ENCODE measurements around the gene ARL5A. TPM values are rescaled to one million over a fixed set of nuclear protein-coding genes. Genes with fewer than 3 reads are reported as not detected.
"Not testable (repeated sequence)": the region's sequence is repeated elsewhere in the genome, so short reads cannot be mapped to it uniquely, and the experiment has no call there.

Gene ARL5A
- total RNA-seq, 2 donors from 2014 or later = 21.3 to 21.4 TPM

DNA sequence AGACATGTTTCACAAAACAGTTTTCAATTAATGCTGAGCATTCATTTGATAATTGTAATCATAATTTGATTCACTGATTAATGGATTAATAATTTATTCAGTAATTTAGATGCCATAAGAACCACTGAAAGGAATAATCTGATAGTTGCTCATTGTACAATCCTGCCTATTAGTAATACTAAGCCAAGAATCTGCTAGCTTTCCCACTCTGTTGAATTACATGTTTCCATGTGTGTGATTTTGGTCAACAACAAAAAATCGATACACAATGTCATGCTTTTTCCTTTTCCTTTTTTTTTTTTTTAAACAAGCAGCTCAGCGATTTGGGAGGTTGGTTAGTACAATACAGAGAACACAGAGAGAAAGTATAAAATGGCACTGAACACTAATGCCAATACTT, 25.9 kb downstream of the ARL5A start:
- peak; percentile 64 for ATAC-seq
- intact Hi-C loops (cut with DNase I) = no loop called here
- Histone ChIP-seq H3K4me1 (peaks cover 4% of the 10 kb centered on the region), H3K4me3 (no peak overlapping the region), H3K9me3 (peaks cover 0 to 3% (median 0%) of the 10 kb centered on the region in 3 donors), H3K36me3 (replicated peaks in 1 of 2; ENCODE audit: insufficient read depth in 1 of 2, low read depth in 2 of 2) (peaks cover 0 to 12% of the 10 kb centered on the region in 2 donors), H3K27me3 (no peaks in the 10 kb centered on the region), H3K27ac (no peak overlapping the region)
- WGBS, 2 donors = 36 to 47% methylated on average over 2 of the region's 2 CpGs
- no peak for TF ChIP-seq POLR2A (IDR thresholded peaks at IDR 0.05)
- TF ChIP-seq, protein P1, sequence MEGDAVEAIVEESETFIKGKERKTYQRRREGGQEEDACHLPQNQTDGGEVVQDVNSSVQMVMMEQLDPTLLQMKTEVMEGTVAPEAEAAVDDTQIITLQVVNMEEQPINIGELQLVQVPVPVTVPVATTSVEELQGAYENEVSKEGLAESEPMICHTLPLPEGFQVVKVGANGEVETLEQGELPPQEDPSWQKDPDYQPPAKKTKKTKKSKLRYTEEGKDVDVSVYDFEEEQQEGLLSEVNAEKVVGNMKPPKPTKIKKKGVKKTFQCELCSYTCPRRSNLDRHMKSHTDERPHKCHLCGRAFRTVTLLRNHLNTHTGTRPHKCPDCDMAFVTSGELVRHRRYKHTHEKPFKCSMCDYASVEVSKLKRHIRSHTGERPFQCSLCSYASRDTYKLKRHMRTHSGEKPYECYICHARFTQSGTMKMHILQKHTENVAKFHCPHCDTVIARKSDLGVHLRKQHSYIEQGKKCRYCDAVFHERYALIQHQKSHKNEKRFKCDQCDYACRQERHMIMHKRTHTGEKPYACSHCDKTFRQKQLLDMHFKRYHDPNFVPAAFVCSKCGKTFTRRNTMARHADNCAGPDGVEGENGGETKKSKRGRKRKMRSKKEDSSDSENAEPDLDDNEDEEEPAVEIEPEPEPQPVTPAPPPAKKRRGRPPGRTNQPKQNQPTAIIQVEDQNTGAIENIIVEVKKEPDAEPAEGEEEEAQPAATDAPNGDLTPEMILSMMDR (IDR thresholded peaks at IDR 0.05) = no peak
- DNase-seq = no peak

DNA sequence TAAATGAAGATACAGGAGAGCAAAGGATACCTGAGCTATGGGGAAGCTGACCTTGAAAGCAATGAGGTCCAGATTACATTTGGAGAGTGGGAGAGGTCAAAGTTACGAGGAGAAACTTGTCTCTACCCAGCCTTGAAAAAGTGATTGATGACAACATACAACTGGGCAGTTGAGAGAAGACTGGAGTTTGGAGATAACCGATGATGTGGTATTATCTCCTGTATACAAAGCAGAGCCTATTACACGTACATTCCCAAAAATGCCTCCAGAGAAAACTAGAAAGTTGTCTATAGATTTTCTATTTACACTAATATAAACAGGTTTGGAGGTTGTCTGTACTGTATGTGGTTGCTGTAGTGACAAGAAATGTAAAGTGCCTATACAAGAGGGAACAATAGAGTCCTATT, 28.3 kb downstream of the ARL5A start:
- Histone ChIP-seq H3K9me3 (peaks cover 0 to 3% (median 0%) of the 10 kb centered on the region in 3 donors), H3K36me3 (replicated peaks in 1 of 2; ENCODE audit: insufficient read depth in 1 of 2, low read depth in 2 of 2) (peaks cover 0 to 4% of the 10 kb centered on the region in 2 donors), H3K4me3 (no peak overlapping the region), H3K27me3 (no peaks in the 10 kb centered on the region), H3K4me1 (peaks cover 4% of the 10 kb centered on the region), H3K27ac (no peak overlapping the region)
- TF ChIP-seq, protein P1 (IDR thresholded peaks at IDR 0.05) = no peak
- TF ChIP-seq POLR2A (IDR thresholded peaks at IDR 0.05) = no peak
- intact Hi-C loops (cut with DNase I) = no loop called here
- 82 to 83% methylated on average over 3 of the region's 3 CpGs for WGBS, 2 donors
- ATAC-seq = no peak
- no peak for DNase-seq

DNA sequence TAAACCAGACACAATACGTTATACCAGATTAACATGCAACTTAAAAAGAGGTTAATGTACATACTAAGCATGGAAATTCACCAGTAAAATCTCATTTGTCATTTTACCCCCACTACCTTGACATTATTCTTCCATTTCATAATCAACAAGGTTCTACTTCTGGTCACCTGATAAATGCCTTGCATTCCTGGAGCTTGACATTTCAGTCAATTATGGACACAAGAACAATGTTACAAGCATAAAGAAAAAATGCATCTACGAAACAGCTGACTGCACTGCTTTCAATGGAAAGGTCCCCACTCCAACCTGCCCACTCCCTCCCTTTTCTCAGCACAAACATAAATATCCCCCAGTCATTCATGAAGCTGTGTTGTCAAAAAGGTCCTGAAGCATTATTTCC, 31.4 kb downstream of the ARL5A start:
- intact Hi-C loops (cut with DNase I) = no loop called here
- no peak for DNase-seq
- 79 to 86% methylated on average over 2 of the region's 2 CpGs for WGBS, 2 donors
- no peaks in the 10 kb centered on the region for H3K27me3 ChIP-seq
- H3K4me1 ChIP-seq = no peaks in the 10 kb centered on the region
- no peak overlapping the region for H3K4me3 ChIP-seq
- ATAC-seq = no peak
- H3K27ac ChIP-seq = no peak overlapping the region
- H3K36me3 ChIP-seq (replicated peaks in 1 of 2; ENCODE audit: insufficient read depth in 1 of 2, low read depth in 2 of 2) = no peaks in the 10 kb centered on the region
- H3K9me3 ChIP-seq = no peaks in the 10 kb centered on the region
- TF ChIP-seq POLR2A (IDR thresholded peaks at IDR 0.05) = no peak
- TF ChIP-seq, protein P1 (IDR thresholded peaks at IDR 0.05) = no peak

DNA sequence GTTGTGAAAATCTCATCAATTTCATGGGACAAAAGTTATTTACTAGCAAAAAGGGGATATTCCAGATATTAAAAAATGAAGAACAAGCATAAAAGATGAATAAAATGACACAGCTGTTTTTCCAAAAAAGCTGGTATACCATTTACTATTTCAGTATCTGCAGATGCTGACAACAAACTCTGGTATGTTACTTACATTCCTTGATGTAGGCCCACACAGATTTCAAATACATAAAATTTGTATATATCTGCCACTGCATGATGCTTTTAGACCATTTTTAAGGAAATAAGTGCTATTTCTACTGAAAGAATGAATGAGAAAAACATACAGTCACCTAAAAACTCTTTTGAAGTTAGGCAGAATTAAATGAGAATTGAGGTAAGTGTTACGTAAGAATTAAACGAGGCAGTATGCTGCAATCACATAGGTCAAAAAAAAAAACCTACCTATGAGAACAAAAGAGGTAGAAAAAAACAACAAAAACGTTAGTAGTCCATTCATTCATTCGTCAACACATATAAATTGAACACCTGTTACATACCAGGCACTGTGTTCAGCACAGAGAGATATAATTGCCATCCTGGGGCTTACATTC, 32.5 kb downstream of the ARL5A start:
- H3K27ac ChIP-seq = no peak overlapping the region
- H3K9me3 ChIP-seq = no peaks in the 10 kb centered on the region
- H3K36me3 ChIP-seq (replicated peaks in 1 of 2; ENCODE audit: insufficient read depth in 1 of 2, low read depth in 2 of 2) = no peaks in the 10 kb centered on the region
- ATAC-seq (no peak), DNase-seq (no peak)
- no peak overlapping the region for H3K4me3 ChIP-seq
- H3K27me3 ChIP-seq = no peaks in the 10 kb centered on the region
- no peak for TF ChIP-seq POLR2A (IDR thresholded peaks at IDR 0.05)
- TF ChIP-seq, protein P1 (IDR thresholded peaks at IDR 0.05) = no peak
- no peaks in the 10 kb centered on the region for H3K4me1 ChIP-seq
- 61 to 74% methylated on average over 4 of the region's 4 CpGs for WGBS, 2 donors
- intact Hi-C loops (cut with DNase I) = no loop called here

DNA sequence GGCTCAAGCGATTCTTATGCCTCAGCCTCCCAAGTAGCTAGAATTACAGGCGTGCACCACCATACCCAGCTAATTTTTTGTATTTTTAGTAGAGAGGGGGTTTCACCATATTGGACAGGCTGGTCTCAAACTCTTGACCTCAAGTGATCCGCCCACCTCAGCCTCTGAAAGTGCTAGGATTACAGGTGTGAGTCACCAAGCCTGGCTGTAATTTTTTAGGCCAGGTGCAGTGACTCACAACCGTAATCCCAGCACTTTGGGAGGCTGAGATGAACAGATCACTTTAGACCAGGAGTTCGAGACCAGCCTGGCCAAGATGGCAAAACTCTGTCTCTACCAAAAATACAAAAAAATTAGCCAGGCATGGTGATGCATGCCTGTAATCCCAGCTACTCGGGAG, 33.8 kb downstream of the ARL5A start:
- intact Hi-C loops (cut with DNase I); H3K4me1 ChIP-seq; H3K36me3 ChIP-seq (replicated peaks in 1 of 2; ENCODE audit: insufficient read depth in 1 of 2, low read depth in 2 of 2); ATAC-seq; DNase-seq; H3K4me3 ChIP-seq; H3K27ac ChIP-seq; H3K9me3 ChIP-seq; H3K27me3 ChIP-seq: not testable (repeated sequence)
- 93 to 97% methylated on average over 6 of the region's 6 CpGs for WGBS, 2 donors

Data from body of pancreas (tissue), 4 donors.